ENCODE data around the gene CDK18. TPM values are rescaled to one million over a fixed set of nuclear protein-coding genes. Genes with fewer than 3 reads are reported as not detected.
"Not testable (repeated sequence)": the region's sequence is repeated elsewhere in the genome, so short reads cannot be mapped to it uniquely, and the experiment has no call there.

The CDK18 gene
- total RNA-seq, 4 donors from 2014 or later = 4.8 to 12.9 (median 9.9) TPM

- Histone ChIP-seq H3K36me3 (no peaks in the 10 kb centered on the region), H3K27ac (replicated peaks in 1 of 4) (no peak overlapping the region), H3K9me3 (peaks cover 0 to 15% (median 10%) of the 10 kb centered on the region in 4 donors), H3K27me3 (peaks cover 0 to 93% (median 4%) of the 10 kb centered on the region in 4 donors), H3K4me3 (no peak overlapping the region), H3K4me1 (peaks cover 0 to 10% (median 9%) of the 10 kb centered on the region in 4 donors)
- intact Hi-C loops (cut with DNase I) = no loop called here
- no peak for DNase-seq (ENCODE audit: extremely low spot score)
- WGBS = 89% methylated on average over 1 of the region's 6 CpGs
- TF ChIP-seq EP300 (IDR thresholded peaks at IDR 0.05) = no peak
- TF ChIP-seq POLR2AphosphoS5 (IDR thresholded peaks at IDR 0.05) = no peak
- TF ChIP-seq CTCF (IDR thresholded peaks at IDR 0.05) = no peak
- no peak for TF ChIP-seq POLR2A (IDR thresholded peaks at IDR 0.05; ENCODE audit: low read depth)
Observed at GRCh38 chr1:205477121-205477758, 27.2 kb upstream of the CDK18 start.

DNA sequence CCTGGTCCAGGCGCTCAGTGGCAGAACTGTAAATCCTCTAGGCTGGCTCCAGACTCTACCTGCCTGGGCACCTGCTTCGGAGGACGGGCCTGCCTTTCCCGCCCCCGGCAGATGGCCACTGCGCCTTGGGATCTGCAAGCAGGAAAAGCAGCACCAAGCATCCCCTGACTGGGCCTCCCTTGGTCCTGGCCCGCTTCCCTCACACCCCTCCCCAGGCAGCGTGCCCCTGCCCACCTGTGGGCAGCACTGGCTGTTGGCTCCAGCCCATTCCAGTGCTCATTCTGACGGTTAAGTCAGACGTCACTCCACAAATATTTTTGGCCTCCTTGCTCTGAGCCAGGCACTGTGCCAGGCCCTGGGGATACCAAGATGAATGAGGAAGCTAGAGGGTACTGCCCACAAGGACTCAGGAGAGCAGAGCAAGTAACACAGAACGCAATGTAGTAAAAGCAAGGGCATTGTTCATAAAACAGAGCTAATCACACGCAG lies 26.7 kb upstream of the CDK18 start:
- Histone ChIP-seq H3K36me3 (no peaks in the 10 kb centered on the region), H3K9me3 (peaks cover 0 to 15% (median 10%) of the 10 kb centered on the region in 4 donors), H3K4me3 (no peak overlapping the region), H3K27me3 (peaks cover 0 to 94% (median 4%) of the 10 kb centered on the region in 4 donors), H3K4me1 (peaks cover 0 to 10% (median 9%) of the 10 kb centered on the region in 4 donors), H3K27ac (replicated peaks in 1 of 4) (no peak overlapping the region)
- 69% methylated on average over 11 of the region's 12 CpGs for WGBS
- DNase-seq (ENCODE audit: extremely low spot score) = no peak
- TF ChIP-seq POLR2A (IDR thresholded peaks at IDR 0.05; ENCODE audit: low read depth) (no peak), CTCF (IDR thresholded peaks at IDR 0.05) (no peak), POLR2AphosphoS5 (IDR thresholded peaks at IDR 0.05) (no peak), EP300 (IDR thresholded peaks at IDR 0.05) (no peak)
- intact Hi-C loops (cut with DNase I) = no loop called here

GRCh38 chr1:205478985-205479384 lies 25.5 kb upstream of the CDK18 start:
- Histone ChIP-seq H3K27me3 (peaks cover 0 to 94% (median 3%) of the 10 kb centered on the region in 4 donors), H3K9me3 (peaks cover 0 to 15% (median 10%) of the 10 kb centered on the region in 4 donors), H3K4me1 (peaks cover 0 to 10% (median 9%) of the 10 kb centered on the region in 4 donors)
- H3K27ac ChIP-seq (replicated peaks in 1 of 4); H3K36me3 ChIP-seq; DNase-seq (ENCODE audit: extremely low spot score); intact Hi-C loops (cut with DNase I); H3K4me3 ChIP-seq: not testable (repeated sequence)
- 96% methylated on average over 2 of the region's 2 CpGs for WGBS

GRCh38 chr1:205480349-205480985 lies 24.0 kb upstream of the CDK18 start:
- WGBS = 60% methylated on average over 14 of the region's 17 CpGs
- TF ChIP-seq CTCF (IDR thresholded peaks at IDR 0.05) (no peak), POLR2A (IDR thresholded peaks at IDR 0.05; ENCODE audit: low read depth) (no peak), EP300 (IDR thresholded peaks at IDR 0.05) (no peak), POLR2AphosphoS5 (IDR thresholded peaks at IDR 0.05) (no peak)
- Histone ChIP-seq H3K27ac (replicated peaks in 1 of 4) (no peak overlapping the region), H3K36me3 (no peaks in the 10 kb centered on the region), H3K27me3 (peaks cover 0 to 91% (median 0%) of the 10 kb centered on the region in 4 donors), H3K4me1 (peaks cover 2 to 10% (median 9%) of the 10 kb centered on the region in 4 donors), H3K4me3 (no peak overlapping the region), H3K9me3 (peaks cover 0 to 5% (median 2%) of the 10 kb centered on the region in 4 donors)
- DNase-seq (ENCODE audit: extremely low spot score) = no peak
- intact Hi-C loops (cut with DNase I) = no loop called here

- no peak for DNase-seq (ENCODE audit: extremely low spot score)
- Histone ChIP-seq H3K9me3 (no peaks in the 10 kb centered on the region), H3K36me3 (no peaks in the 10 kb centered on the region), H3K4me1 (peaks cover 2 to 10% (median 9%) of the 10 kb centered on the region in 4 donors), H3K4me3 (no peak overlapping the region), H3K27me3 (peaks cover 0 to 84% (median 0%) of the 10 kb centered on the region in 4 donors), H3K27ac (replicated peaks in 1 of 4) (no peak overlapping the region)
- intact Hi-C loops (cut with DNase I) = no loop called here
- TF ChIP-seq POLR2AphosphoS5 (IDR thresholded peaks at IDR 0.05) (no peak), CTCF (IDR thresholded peaks at IDR 0.05) (no peak), POLR2A (IDR thresholded peaks at IDR 0.05; ENCODE audit: low read depth) (no peak), EP300 (IDR thresholded peaks at IDR 0.05) (no peak)
- WGBS = 53% methylated on average over 11 of the region's 11 CpGs
Observed at GRCh38 chr1:205481218-205481617, 23.3 kb upstream of the CDK18 start.
